DOHH2 (cell line): ENCODE data around the gene RGS7BP.

Experiments
- H3F3A ChIP-seq: fragments of 200-600 bp; sonication (generic), shearing (Covaris generic); 2 replicates; pipeline ENCODE4 v1.6.0; 2016; ENCODE audit warnings: antibody characterized with exemption, mild to moderate bottlenecking; ENCODE audit not compliant: control insufficient read depth, insufficient read depth
- H3K27ac ChIP-seq: fragments of 200-600 bp; sonication (generic); 2 replicates; pipeline ENCODE4 v1.5.1; 2014; ENCODE audit warnings: low read depth, mild to moderate bottlenecking, low read length, moderate library complexity
- H3K27me3 ChIP-seq: fragments of 200-600 bp; sonication (generic); 2 replicates; pipeline ENCODE4 v1.6.1; 2014; ENCODE audit warnings: mild to moderate bottlenecking, low read length, mixed read lengths; ENCODE audit not compliant: control insufficient read depth
- H3K36me3 ChIP-seq: fragments of 200-600 bp; sonication (generic); 2 replicates; pipeline ENCODE4 v1.6.1; 2014; ENCODE audit warnings: mild to moderate bottlenecking, low read length, moderate library complexity, mixed read lengths; ENCODE audit not compliant: control insufficient read depth
- H3K4me1 ChIP-seq: fragments of 200-600 bp; sonication (generic); 2 replicates; pipeline ENCODE4 v1.6.1; 2014; ENCODE audit warnings: mild to moderate bottlenecking, low read length, mixed read lengths; ENCODE audit not compliant: control insufficient read depth
- H3K4me2 ChIP-seq: fragments of 200-600 bp; sonication (generic); 2 replicates; pipeline ENCODE4 v1.6.0; 2014; ENCODE audit warnings: mild to moderate bottlenecking, low read length, moderate library complexity
- H3K4me3 ChIP-seq: fragments of 200-600 bp; sonication (generic); 2 replicates; pipeline ENCODE4 v1.5.1; 2014; ENCODE audit warnings: mild to moderate bottlenecking, low read length, mixed read lengths
- H3K79me2 ChIP-seq: fragments of 200-600 bp; sonication (generic); 2 replicates; pipeline ENCODE4 v1.6.1; 2014; ENCODE audit warnings: mild to moderate bottlenecking, low read length, mixed read lengths; ENCODE audit not compliant: control insufficient read depth
- H3K9me2 ChIP-seq: fragments of 200-600 bp; sonication (generic); replicated peaks from 2 replicates; pipeline ENCODE4 v1.6.1; 2014; ENCODE audit warnings: mild to moderate bottlenecking, low read length, mixed read lengths; ENCODE audit not compliant: control insufficient read depth
- H3K9me3 ChIP-seq: fragments of 200-600 bp; sonication (generic); 2 replicates; pipeline ENCODE4 v1.6.1; 2014; ENCODE audit warnings: antibody characterized with exemption, low read length, mixed read lengths; ENCODE audit not compliant: control insufficient read depth, insufficient read depth
- H4K20me1 ChIP-seq: fragments of 200-600 bp; sonication (generic); 2 replicates; pipeline ENCODE4 v1.6.0; 2014; ENCODE audit warnings: low read depth, mild to moderate bottlenecking, antibody characterized with exemption, low read length, moderate library complexity; ENCODE audit not compliant: control insufficient read depth, insufficient read depth
- EZH2phosphoT487 ChIP-seq: fragments of 200-600 bp; sonication (generic); IDR thresholded peaks from 2 replicates; pipeline ENCODE4 v1.6.1; 2017; ENCODE audit warnings: borderline replicate concordance, mild to moderate bottlenecking, antibody characterized with exemption, low read length, moderate library complexity, mixed read lengths
- TF ChIP-seq, protein P1 (sequence below): fragments of 200-600 bp; sonication (generic); IDR thresholded peaks from one replicate; pipeline ENCODE4 v1.5.1; 2014; ENCODE audit warnings: antibody characterized with exemption, mild to moderate bottlenecking, low read depth, low read length; ENCODE audit not compliant: poor library complexity, severe bottlenecking

The RGS7BP gene

GRCh38 chr5:64632251-64632650, 126.4 kb downstream of the RGS7BP start:
- TF ChIP-seq EZH2phosphoT487 = no peak
- TF ChIP-seq, protein P1, sequence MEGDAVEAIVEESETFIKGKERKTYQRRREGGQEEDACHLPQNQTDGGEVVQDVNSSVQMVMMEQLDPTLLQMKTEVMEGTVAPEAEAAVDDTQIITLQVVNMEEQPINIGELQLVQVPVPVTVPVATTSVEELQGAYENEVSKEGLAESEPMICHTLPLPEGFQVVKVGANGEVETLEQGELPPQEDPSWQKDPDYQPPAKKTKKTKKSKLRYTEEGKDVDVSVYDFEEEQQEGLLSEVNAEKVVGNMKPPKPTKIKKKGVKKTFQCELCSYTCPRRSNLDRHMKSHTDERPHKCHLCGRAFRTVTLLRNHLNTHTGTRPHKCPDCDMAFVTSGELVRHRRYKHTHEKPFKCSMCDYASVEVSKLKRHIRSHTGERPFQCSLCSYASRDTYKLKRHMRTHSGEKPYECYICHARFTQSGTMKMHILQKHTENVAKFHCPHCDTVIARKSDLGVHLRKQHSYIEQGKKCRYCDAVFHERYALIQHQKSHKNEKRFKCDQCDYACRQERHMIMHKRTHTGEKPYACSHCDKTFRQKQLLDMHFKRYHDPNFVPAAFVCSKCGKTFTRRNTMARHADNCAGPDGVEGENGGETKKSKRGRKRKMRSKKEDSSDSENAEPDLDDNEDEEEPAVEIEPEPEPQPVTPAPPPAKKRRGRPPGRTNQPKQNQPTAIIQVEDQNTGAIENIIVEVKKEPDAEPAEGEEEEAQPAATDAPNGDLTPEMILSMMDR = no peak
- H3K27me3 ChIP-seq = peaks cover 23% of the 10 kb centered on the region
- H3K4me2 ChIP-seq = no peak overlapping the region
- no peaks in the 10 kb centered on the region for H3F3A ChIP-seq
- H3K36me3 ChIP-seq = no peaks in the 10 kb centered on the region
- no peaks in the 10 kb centered on the region for H3K9me3 ChIP-seq
- H3K4me3 ChIP-seq = no peak overlapping the region
- H3K4me1 ChIP-seq = peaks cover 4% of the 10 kb centered on the region; the same call in 1 of the 2 replicates
- no peak overlapping the region for H3K27ac ChIP-seq
- H3K79me2 ChIP-seq = no peaks in the 10 kb centered on the region
- no peaks in the 10 kb centered on the region for H3K9me2 ChIP-seq
- H4K20me1 ChIP-seq = no peaks in the 10 kb centered on the region

- no peak overlapping the region for H3K4me3 ChIP-seq
- H3F3A ChIP-seq = no peaks in the 10 kb centered on the region
- no peaks in the 10 kb centered on the region for H3K9me3 ChIP-seq
- TF ChIP-seq, protein P1 = peak; percentile 69
- no peak for TF ChIP-seq EZH2phosphoT487
- H3K27me3 ChIP-seq = peaks cover 27% of the 10 kb centered on the region
- H3K79me2 ChIP-seq = no peaks in the 10 kb centered on the region
- no peaks in the 10 kb centered on the region for H4K20me1 ChIP-seq
- no peaks in the 10 kb centered on the region for H3K9me2 ChIP-seq
- no peak overlapping the region for H3K27ac ChIP-seq
- H3K4me2 ChIP-seq = 0 out of 2 replicates have a peak overlapping the region, but pooled peaks have one; percentile 7
- peaks cover 4% of the 10 kb centered on the region; the same call in 1 of the 2 replicates for H3K4me1 ChIP-seq
- H3K36me3 ChIP-seq = no peaks in the 10 kb centered on the region
Observed at GRCh38 chr5:64634997-64635686, 129.3 kb downstream of the RGS7BP start.

- H3K4me2 ChIP-seq = no peak overlapping the region
- peaks cover 4% of the 10 kb centered on the region; the same call in 1 of the 2 replicates for H3K4me1 ChIP-seq
- TF ChIP-seq, protein P1 = no peak
- no peak for TF ChIP-seq EZH2phosphoT487
- no peaks in the 10 kb centered on the region for H4K20me1 ChIP-seq
- H3F3A ChIP-seq = no peaks in the 10 kb centered on the region
- no peak overlapping the region for H3K4me3 ChIP-seq
- H3K9me3 ChIP-seq = no peaks in the 10 kb centered on the region
- H3K27ac ChIP-seq = no peak overlapping the region
- no peaks in the 10 kb centered on the region for H3K79me2 ChIP-seq
- no peaks in the 10 kb centered on the region for H3K9me2 ChIP-seq
- H3K27me3 ChIP-seq = peaks cover 23% of the 10 kb centered on the region
- no peaks in the 10 kb centered on the region for H3K36me3 ChIP-seq
Observed at GRCh38 chr5:64637144-64637543, 131.3 kb downstream of the RGS7BP start.
